ENCODE data around the gene ATP5F1B. TPM values are rescaled to one million over a fixed set of nuclear protein-coding genes. Genes with fewer than 3 reads are reported as not detected.

Gene ATP5F1B
- total and polyA plus RNA-seq, 9 of the 15 experiments (the other 6 are each of a cell fraction or from before 2014, with no cell fraction given), result 908 to 3,125 (median 1,482) TPM

- TF ChIP-seq NFYB (IDR thresholded peaks at IDR 0.05; ENCODE audit: extremely low read depth, insufficient read length) (no peak), E4F1 (CRISPR knock-in tag; IDR thresholded peaks at IDR 0.05; ENCODE audit: borderline replicate concordance) (no peak), TBP (optimal IDR thresholded peaks at IDR 0.05; ENCODE audit: low read depth, low read length) (peak; percentile 91), ELF2 (CRISPR knock-in tag; IDR thresholded peaks at IDR 0.05) (no peak), HMGN3 (IDR thresholded peaks at IDR 0.05; ENCODE audit: borderline replicate concordance, extremely low read depth, insufficient read length, low read depth, low read length) (peak; percentile 62), TRIM25 (IDR thresholded peaks at IDR 0.05; ENCODE audit: borderline replicate concordance) (no peak), BHLHE40 (IDR thresholded peaks at IDR 0.05; ENCODE audit: low read length) (peak; percentile 92), ARID1B (IDR thresholded peaks at IDR 0.05) (peak; percentile 38; the same call in 1 of the 2 replicates), ZNF277 (CRISPR knock-in tag; IDR thresholded peaks at IDR 0.05; ENCODE audit: borderline replicate concordance) (no peak), HCFC1 (IDR thresholded peaks at IDR 0.05; ENCODE audit: low read depth, low read length) (peak; percentile 77), FOXP1 (CRISPR knock-in tag; IDR thresholded peaks at IDR 0.05) (peak; percentile 37; the same call in 1 of the 2 replicates), NCOR1 (IDR thresholded peaks at IDR 0.05) (peak; percentile 41), MIER1 (IDR thresholded peaks at IDR 0.05; ENCODE audit: low read depth) (no peak), ZNF740 (CRISPR knock-in tag; IDR thresholded peaks at IDR 0.05) (peak; percentile 13; the same call in 1 of the 2 replicates), ZNF740 (tag; IDR thresholded peaks at IDR 0.05) (no peak), PHB (CRISPR knock-in tag; IDR thresholded peaks at IDR 0.05) (no peak), ATF4 (CRISPR knock-in tag; IDR thresholded peaks at IDR 0.05) (0 out of 2 replicates have a peak, but pooled peaks have one; percentile 50), ZSCAN32 (CRISPR knock-in tag; IDR thresholded peaks at IDR 0.05) (no peak)
These were observed 42.5 kb upstream of the ATP5F1B start, which contains the start of gene PTGES3 (continued) for GRCh38 chr12:56688129-56688845.
